ENCODE data around the gene LIPC. TPM values are rescaled to one million over a fixed set of nuclear protein-coding genes. Genes with fewer than 3 reads are reported as not detected.

Gene LIPC
- total RNA-seq, 1 experiment from 2014 or later, result not detected

GRCh38 chr15:58553365-58553918, 121.7 kb downstream of the LIPC start:
- intact Hi-C loops (cut with micrococcal nuclease), result no loop called here
- H3K4me1 Mint-ChIP-seq (ENCODE audit: insufficient read depth, unreplicated experiment), result peaks cover 16% of the 10 kb centered on the region
- H3K27ac Mint-ChIP-seq (ENCODE audit: low read depth, unreplicated experiment), result no peak overlapping the region
- ChIA-PET POLR2A (no interaction called here), CTCF (no interaction called here)
- H3K36me3 Mint-ChIP-seq (ENCODE audit: insufficient read depth, unreplicated experiment), result no peaks in the 10 kb centered on the region
- H3K9me3 Mint-ChIP-seq (ENCODE audit: unreplicated experiment), result no peaks in the 10 kb centered on the region
- no peak for TF ChIP-seq CTCF (IDR thresholded peaks at IDR 0.05; ENCODE audit: unreplicated experiment)
- H3K4me3 Mint-ChIP-seq (ENCODE audit: unreplicated experiment), result no peak overlapping the region
- no peak for DNase-seq (ENCODE audit: unreplicated experiment)
- BruUV-seq (replicated peaks), result no TSS peak
- peaks cover 17% of the 10 kb centered on the region for H3K27me3 Mint-ChIP-seq (ENCODE audit: insufficient read depth, unreplicated experiment)

- H3K9me3 Mint-ChIP-seq (ENCODE audit: unreplicated experiment), result no peaks in the 10 kb centered on the region
- H3K27ac Mint-ChIP-seq (ENCODE audit: low read depth, unreplicated experiment), result no peak overlapping the region
- no peaks in the 10 kb centered on the region for H3K36me3 Mint-ChIP-seq (ENCODE audit: insufficient read depth, unreplicated experiment)
- peaks cover 17% of the 10 kb centered on the region for H3K27me3 Mint-ChIP-seq (ENCODE audit: insufficient read depth, unreplicated experiment)
- DNase-seq (ENCODE audit: unreplicated experiment), result no peak
- intact Hi-C loops (cut with micrococcal nuclease), result no loop called here
- BruUV-seq (replicated peaks), result no TSS peak
- ChIA-PET CTCF (no interaction called here), POLR2A (no interaction called here)
- no peak for TF ChIP-seq CTCF (IDR thresholded peaks at IDR 0.05; ENCODE audit: unreplicated experiment)
- no peak overlapping the region for H3K4me3 Mint-ChIP-seq (ENCODE audit: unreplicated experiment)
- H3K4me1 Mint-ChIP-seq (ENCODE audit: insufficient read depth, unreplicated experiment), result peaks cover 16% of the 10 kb centered on the region
Observed at GRCh38 chr15:58554758-58555157, 123.0 kb downstream of the LIPC start.

DNA sequence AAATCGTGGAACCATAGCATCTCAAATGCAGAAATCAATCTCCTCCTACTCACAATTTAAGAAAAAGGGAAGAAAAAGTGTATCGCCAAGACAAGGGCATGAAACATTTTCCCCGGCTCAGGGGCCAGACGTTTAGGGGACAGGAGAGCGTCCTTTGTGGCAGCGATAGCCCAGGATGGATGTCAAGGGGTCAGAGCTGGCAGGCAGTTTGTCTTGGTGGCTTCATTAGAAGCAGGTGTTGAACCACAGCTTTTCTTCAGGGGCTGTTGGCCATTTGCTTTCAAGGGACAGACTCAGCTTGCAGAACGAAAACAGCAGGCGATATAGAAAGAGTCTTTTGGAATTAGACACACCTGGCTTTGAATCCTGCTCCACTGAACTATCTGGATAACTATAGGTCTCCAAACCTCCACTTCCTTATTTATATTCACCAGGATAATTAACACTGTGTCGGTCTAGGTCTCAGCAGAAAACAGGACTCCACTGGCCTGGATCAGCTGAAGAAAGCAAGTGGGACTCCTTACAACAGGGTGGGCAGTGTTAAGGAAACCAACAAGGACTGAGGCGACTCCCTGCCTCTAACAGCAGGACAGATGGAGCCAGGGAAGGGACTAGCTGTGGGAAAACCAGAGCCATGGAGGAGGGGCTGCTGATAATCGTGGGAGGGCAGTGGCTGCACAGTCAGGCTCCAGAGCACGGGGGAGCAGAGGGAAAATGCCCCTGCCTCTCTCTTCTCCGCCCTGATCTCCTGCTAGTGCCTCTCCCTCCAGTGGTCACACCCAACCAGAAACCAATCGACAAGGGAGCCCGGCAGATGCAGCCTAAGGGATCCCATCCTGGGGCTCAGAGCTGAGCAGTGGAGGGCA, 123.6 kb downstream of the LIPC start:
- BruUV-seq (replicated peaks), result no TSS peak
- no peak for DNase-seq (ENCODE audit: unreplicated experiment)
- ChIA-PET POLR2A (no interaction called here), CTCF (interaction anchor here (0.7 kb wide), 1 partner anchor 13 kb away, joined by 3 read pairs; no protein-coding TSS in a partner anchor)
- Mint-ChIP-seq H3K9me3 (ENCODE audit: unreplicated experiment) (no peaks in the 10 kb centered on the region), H3K27me3 (ENCODE audit: insufficient read depth, unreplicated experiment) (peaks cover 17% of the 10 kb centered on the region), H3K27ac (ENCODE audit: low read depth, unreplicated experiment) (no peak overlapping the region), H3K4me3 (ENCODE audit: unreplicated experiment) (no peak overlapping the region), H3K4me1 (ENCODE audit: insufficient read depth, unreplicated experiment) (peaks cover 16% of the 10 kb centered on the region), H3K36me3 (ENCODE audit: insufficient read depth, unreplicated experiment) (no peaks in the 10 kb centered on the region)
- intact Hi-C loops (cut with micrococcal nuclease), result no loop called here
- TF ChIP-seq CTCF (IDR thresholded peaks at IDR 0.05; ENCODE audit: unreplicated experiment), result no peak

DNA sequence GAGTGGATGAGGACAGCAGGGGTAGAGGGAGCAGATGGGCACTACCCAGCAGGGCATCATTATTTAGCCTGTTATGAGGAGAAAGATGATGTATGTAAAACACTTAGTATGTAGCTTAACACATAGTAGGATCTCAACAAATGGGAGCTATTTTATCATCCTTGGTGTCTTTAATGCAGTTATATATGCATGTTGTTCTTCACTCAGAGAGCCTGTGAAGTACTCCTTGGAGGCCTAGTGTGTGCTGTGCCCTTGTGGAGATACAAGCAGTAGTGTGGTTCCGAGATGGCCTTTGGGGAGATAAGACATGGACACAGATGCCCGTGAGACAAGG, 124.2 kb downstream of the LIPC start:
- Mint-ChIP-seq H3K27me3 (ENCODE audit: insufficient read depth, unreplicated experiment) (peaks cover 17% of the 10 kb centered on the region), H3K36me3 (ENCODE audit: insufficient read depth, unreplicated experiment) (no peaks in the 10 kb centered on the region), H3K4me1 (ENCODE audit: insufficient read depth, unreplicated experiment) (peaks cover 16% of the 10 kb centered on the region), H3K4me3 (ENCODE audit: unreplicated experiment) (no peak overlapping the region), H3K27ac (ENCODE audit: low read depth, unreplicated experiment) (no peak overlapping the region), H3K9me3 (ENCODE audit: unreplicated experiment) (no peaks in the 10 kb centered on the region)
- BruUV-seq (replicated peaks), result no TSS peak
- POLR2A ChIA-PET, result interaction anchor here (0.7 to 0.9 kb wide), 2 partner anchors 9 to 1053 kb away, joined by 3 read pairs; no protein-coding TSS in a partner anchor
- TF ChIP-seq CTCF (IDR thresholded peaks at IDR 0.05; ENCODE audit: unreplicated experiment), result no peak
- no peak for DNase-seq (ENCODE audit: unreplicated experiment)
- CTCF ChIA-PET, result interaction anchor here (0.7 to 1.1 kb wide), 2 partner anchors 14 to 328 kb away, joined by 3 read pairs; no protein-coding TSS in a partner anchor
- intact Hi-C loops (cut with micrococcal nuclease), result no loop called here

Measured in MCF 10A (cell line).